ENCODE results near the gene SERAC1. TPM values are rescaled to one million over a fixed set of nuclear protein-coding genes. Genes with fewer than 3 reads are reported as not detected.

Gene SERAC1
- total and polyA plus RNA-seq, 2 of the 4 experiments (the other 2 are of a cell fraction) = 7.7 to 15.6 TPM

DNA sequence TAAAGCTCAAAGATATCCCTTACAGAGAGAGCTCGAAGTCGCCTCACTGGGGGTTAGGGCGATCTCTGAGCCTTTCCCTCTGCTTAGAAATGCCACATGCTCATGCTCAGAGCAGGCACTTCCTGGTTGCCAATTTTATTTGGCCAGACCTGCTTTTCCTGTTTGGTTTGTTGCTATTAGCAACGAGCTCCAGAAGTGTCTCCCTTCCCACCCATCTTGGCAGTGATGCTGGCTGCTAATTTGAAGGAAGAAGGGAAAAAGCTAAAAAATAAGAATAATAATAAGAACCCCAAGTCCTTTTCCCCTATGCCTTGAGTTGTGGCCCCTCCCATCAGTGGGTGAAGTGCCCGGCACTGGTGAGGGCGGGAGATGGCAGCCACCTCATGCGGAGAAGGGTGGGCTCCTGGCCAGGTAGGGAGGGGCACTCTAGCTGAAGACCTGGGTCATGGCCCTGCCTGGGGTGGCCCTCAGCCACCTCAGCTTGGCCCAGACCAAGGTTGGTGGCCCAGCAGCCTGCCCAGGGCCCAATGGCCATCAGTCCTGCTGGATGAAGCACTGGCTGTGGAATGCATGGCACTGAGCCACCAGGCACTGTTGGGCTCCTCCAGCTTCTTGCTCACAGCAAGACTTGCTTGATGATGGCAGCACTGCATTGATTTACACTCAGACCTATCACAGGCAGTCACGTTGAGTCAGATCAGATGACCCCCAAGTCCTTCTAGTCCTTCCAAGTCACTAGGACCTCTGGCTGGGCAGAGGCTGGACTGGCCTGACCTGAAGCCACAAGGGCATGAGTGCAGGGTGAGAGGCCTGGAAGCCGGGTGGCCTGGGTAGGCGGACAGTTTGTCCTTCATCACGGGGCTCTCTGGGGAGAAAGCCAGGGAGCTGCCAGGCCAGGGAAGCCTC lies 107.4 kb downstream of the SERAC1 start:
- Histone ChIP-seq H3K9me1 (ENCODE audit: insufficient read depth, low read length) (peaks cover 41% of the 10 kb centered on the region), H3K14ac (replicated peaks; ENCODE audit: low read depth, low read length) (peak overlapping the region; percentile 80), H2BK120ac (ENCODE audit: low read depth, low read length) (peak overlapping the region; percentile 92), H3K18ac (ENCODE audit: low read depth, low read length) (peak overlapping the region; percentile 63), H2BK5ac (ENCODE audit: low read depth, low read length, poor library complexity, severe bottlenecking) (peak overlapping the region; percentile 89), H2AK5ac (ENCODE audit: low read depth, low read length) (peak overlapping the region; percentile 97), H3K56ac (ENCODE audit: extremely low read depth, insufficient read depth, low read length) (peak overlapping the region; percentile 53), H3K23ac (ENCODE audit: low read depth, low read length) (peak overlapping the region; percentile 54), H3K9ac (ENCODE audit: low read depth, low read length) (no peak overlapping the region; the same call in 1 of the 2 replicates), H3K36me3 (ENCODE audit: control insufficient read depth, insufficient read depth, low read length) (peaks cover 43% of the 10 kb centered on the region), H3K79me1 (ENCODE audit: low read depth in 1 of 2, low read length in 2 of 2) (peaks cover 29 to 68% of the 10 kb centered on the region in 2 experiments), H4K5ac (ENCODE audit: low read depth, low read length) (peak overlapping the region; percentile 85), H2BK20ac (ENCODE audit: low read depth, low read length) (peak overlapping the region; percentile 89), H3K4ac (ENCODE audit: low read depth, low read length) (peak overlapping the region; percentile 94), H4K20me1 (ENCODE audit: insufficient read depth, low read length) (no peaks in the 10 kb centered on the region), H4K8ac (ENCODE audit: low read depth in 2 of 2, low read length in 2 of 2) (peak overlapping the region; percentile 39 to 75), H3K9me3 (ENCODE audit: control insufficient read depth, insufficient read depth, low read length) (no peaks in the 10 kb centered on the region), H4K91ac (ENCODE audit: insufficient read depth, low read depth, low read length) (peak overlapping the region; percentile 90), H2AK9ac (replicated peaks; ENCODE audit: low read depth, low read length, poor library complexity) (peak overlapping the region; percentile 6), H3K27me3 (ENCODE audit: control insufficient read depth, insufficient read depth, low read length) (no peaks in the 10 kb centered on the region), H3K27ac (ENCODE audit: insufficient read depth, low read length) (peak overlapping the region; percentile 74), H3K4me3 (ENCODE audit: insufficient read depth, low read depth, low read length) (no peak overlapping the region), H3K4me1 (ENCODE audit: control insufficient read depth, insufficient read depth, low read length) (peaks cover 35% of the 10 kb centered on the region), H2AFZ (replicated peaks; ENCODE audit: low read length, poor library complexity) (peak overlapping the region; percentile 57), H2BK15ac (ENCODE audit: low read depth, low read length) (peak overlapping the region; percentile 96; the same call in 2 of the 3 replicates), H3K4me2 (ENCODE audit: low read depth, low read length) (no peak overlapping the region)
- BruUV-seq (replicated peaks) = no TSS peak
- ChIA-PET POLR2A (ENCODE audit: unreplicated experiment) (interaction anchor here (0.6 kb wide), 1 partner anchor 225 kb away, joined by 4 read pairs; no protein-coding TSS in a partner anchor), CTCF (interaction anchor here (0.5 to 0.6 kb wide), 3 partner anchors 11 to 220 kb away, joined by 3 to 6 read pairs (median 3); no protein-coding TSS in a partner anchor)
- ATAC-seq (ENCODE audit: low read depth) (peak; percentile 79), DNase-seq (peak; percentile 94)
- no CpG with 5 or more reads among the region's 11 CpGs for WGBS, 2 experiments (ENCODE audit: extremely low coverage in 2 of 2, insufficient read length in 1 of 2)
- intact Hi-C loops (cut with micrococcal nuclease) = loop anchor here (10.0 kb wide), 1 partner anchor 746 kb away; no protein-coding TSS in a partner anchor
- in situ Hi-C loops (cut with MboI; ENCODE audit: low sequenced_read_pairs) = no loop called here
- dilution Hi-C loops (cut with HindIII; ENCODE audit: low sequenced_read_pairs, unreplicated experiment) = no loop called here
- no peak for TF ChIP-seq NFE2L2 (IDR thresholded peaks at IDR 0.05; ENCODE audit: low read depth, low read length)
- peak; percentile 15; the same call in 1 of the 2 replicates for TF ChIP-seq RAD21 (IDR thresholded peaks at IDR 0.05; ENCODE audit: low read length)
- TF ChIP-seq MXI1 (IDR thresholded peaks at IDR 0.05; ENCODE audit: borderline replicate concordance, low read depth, low read length) = peak; percentile 63; the same call in 1 of the 2 replicates
- peak; percentile 17; the same call in 1 of the 2 replicates for TF ChIP-seq FOS (IDR thresholded peaks at IDR 0.05; ENCODE audit: low read depth, low read length)
- peak; percentile 39; the same call in 1 of the 2 replicates for TF ChIP-seq CEBPB (IDR thresholded peaks at IDR 0.05; ENCODE audit: low read depth, low read length)
- 0 out of 2 replicates have a peak, but pooled peaks have one; percentile 66 for TF ChIP-seq POLR2A (IDR thresholded peaks at IDR 0.05; ENCODE audit: low read depth, low read length)
- TF ChIP-seq, protein P1, sequence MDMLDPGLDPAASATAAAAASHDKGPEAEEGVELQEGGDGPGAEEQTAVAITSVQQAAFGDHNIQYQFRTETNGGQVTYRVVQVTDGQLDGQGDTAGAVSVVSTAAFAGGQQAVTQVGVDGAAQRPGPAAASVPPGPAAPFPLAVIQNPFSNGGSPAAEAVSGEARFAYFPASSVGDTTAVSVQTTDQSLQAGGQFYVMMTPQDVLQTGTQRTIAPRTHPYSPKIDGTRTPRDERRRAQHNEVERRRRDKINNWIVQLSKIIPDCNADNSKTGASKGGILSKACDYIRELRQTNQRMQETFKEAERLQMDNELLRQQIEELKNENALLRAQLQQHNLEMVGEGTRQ (IDR thresholded peaks at IDR 0.05; ENCODE audit: low read depth, low read length) = peak; percentile 49
- TF ChIP-seq CHD1 (IDR thresholded peaks at IDR 0.05; ENCODE audit: low read depth, low read length) = 0 out of 2 replicates have a peak, but pooled peaks have one; percentile 8
- TF ChIP-seq MAFK (IDR thresholded peaks at IDR 0.05; ENCODE audit: low read depth, low read length) = no peak
- TF ChIP-seq, protein P2, sequence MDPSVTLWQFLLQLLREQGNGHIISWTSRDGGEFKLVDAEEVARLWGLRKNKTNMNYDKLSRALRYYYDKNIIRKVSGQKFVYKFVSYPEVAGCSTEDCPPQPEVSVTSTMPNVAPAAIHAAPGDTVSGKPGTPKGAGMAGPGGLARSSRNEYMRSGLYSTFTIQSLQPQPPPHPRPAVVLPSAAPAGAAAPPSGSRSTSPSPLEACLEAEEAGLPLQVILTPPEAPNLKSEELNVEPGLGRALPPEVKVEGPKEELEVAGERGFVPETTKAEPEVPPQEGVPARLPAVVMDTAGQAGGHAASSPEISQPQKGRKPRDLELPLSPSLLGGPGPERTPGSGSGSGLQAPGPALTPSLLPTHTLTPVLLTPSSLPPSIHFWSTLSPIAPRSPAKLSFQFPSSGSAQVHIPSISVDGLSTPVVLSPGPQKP (IDR thresholded peaks at IDR 0.05; ENCODE audit: borderline replicate concordance, low read depth, low read length) = no peak
- TF ChIP-seq RCOR1 (IDR thresholded peaks at IDR 0.05; ENCODE audit: insufficient replicate concordance, low read length) = no peak
- no peak for TF ChIP-seq RFX5 (IDR thresholded peaks at IDR 0.05; ENCODE audit: low read depth, low read length)
- no peak for TF ChIP-seq MAZ (IDR thresholded peaks at IDR 0.05; ENCODE audit: borderline replicate concordance, low read depth, low read length)
- TF ChIP-seq BHLHE40 (IDR thresholded peaks at IDR 0.05; ENCODE audit: low read depth, low read length) = peak; percentile 15; the same call in 1 of the 2 replicates

All from IMR-90 (cell line).